HG02981 (cell line): ENCODE data around the gene XRCC4.
"Not testable (repeated sequence)": the region's sequence is repeated elsewhere in the genome, so short reads cannot be mapped to it uniquely, and the experiment has no call there.

Experiments used
- ATAC-seq: cut with Tn5 transposase; IDR thresholded peaks from one replicate; pipeline ENCODE4 v1.9.1; 2021; ENCODE audit warnings: mild to moderate bottlenecking, moderate library complexity; ENCODE audit not compliant: unreplicated experiment

XRCC4 gene

GRCh38 chr5:83107692-83108420, 30.5 kb downstream of the XRCC4 start:
- ATAC-seq, result no peak

- ATAC-seq, result no peak
Measured at GRCh38 chr5:83109380-83109779, 32.0 kb downstream of the XRCC4 start.

- ATAC-seq, result no peak
Measured at GRCh38 chr5:83115816-83116215, 38.5 kb downstream of the XRCC4 start.

- ATAC-seq, result no peak
Measured at GRCh38 chr5:83118471-83118870, 41.1 kb downstream of the XRCC4 start.

- no peak for ATAC-seq
Measured at GRCh38 chr5:83118976-83119375, 41.6 kb downstream of the XRCC4 start.

- ATAC-seq, result no peak
Measured at GRCh38 chr5:83124593-83124992, 47.2 kb downstream of the XRCC4 start.

- ATAC-seq, result no peak
Measured at GRCh38 chr5:83125560-83125959, 48.2 kb downstream of the XRCC4 start.

- ATAC-seq, result no peak
Measured at GRCh38 chr5:83126501-83126900, 49.2 kb downstream of the XRCC4 start.

GRCh38 chr5:83133797-83134196, 56.5 kb downstream of the XRCC4 start:
- no peak for ATAC-seq

- no peak for ATAC-seq
Measured at GRCh38 chr5:83142526-83142925, 65.2 kb downstream of the XRCC4 start.

- no peak for ATAC-seq
Measured at GRCh38 chr5:83145241-83145640, 67.9 kb downstream of the XRCC4 start.

- no peak for ATAC-seq
Measured at GRCh38 chr5:83145882-83146331, 68.6 kb downstream of the XRCC4 start.

GRCh38 chr5:83146441-83146840, 69.1 kb downstream of the XRCC4 start:
- no peak for ATAC-seq

- ATAC-seq, result no peak
Measured at GRCh38 chr5:83147593-83147992, 70.2 kb downstream of the XRCC4 start.

- ATAC-seq, result no peak
Measured at GRCh38 chr5:83148370-83148769, 71.0 kb downstream of the XRCC4 start.

- no peak for ATAC-seq
Measured at GRCh38 chr5:83149671-83150070, 72.3 kb downstream of the XRCC4 start.

GRCh38 chr5:83151821-83152220, 74.5 kb downstream of the XRCC4 start:
- no peak for ATAC-seq

- ATAC-seq, result not testable (repeated sequence)
Measured at GRCh38 chr5:83152996-83153395, 75.6 kb downstream of the XRCC4 start.

GRCh38 chr5:83156001-83156400, 78.7 kb downstream of the XRCC4 start:
- no peak for ATAC-seq

GRCh38 chr5:83157163-83157562, 79.8 kb downstream of the XRCC4 start:
- ATAC-seq, result no peak

- ATAC-seq, result no peak
Measured at GRCh38 chr5:83162601-83163000, 85.3 kb downstream of the XRCC4 start.

- no peak for ATAC-seq
Measured at GRCh38 chr5:83167538-83167937, 90.2 kb downstream of the XRCC4 start.
